Fibroblast of villous mesenchyme (primary cell): ENCODE measurements around the gene CNGA1. TPM values are rescaled to one million over a fixed set of nuclear protein-coding genes. Genes with fewer than 3 reads are reported as not detected.

Source experiments
- DNase-seq: peaks from one replicate; pipeline ENCODE4 v3.0.0-alpha.2; 2010; ENCODE audit warnings: low read depth
- H3K4me3 ChIP-seq: 2 replicates; pipeline ENCODE4 v1.5.1; 2011; ENCODE audit warnings: low read depth, mild to moderate bottlenecking, low read length
- CTCF ChIP-seq: IDR thresholded peaks from 2 replicates; pipeline ENCODE4 v1.5.1; 2012; ENCODE audit warnings: low read depth, mild to moderate bottlenecking, low read length; ENCODE audit not compliant: insufficient read depth
- total RNA-seq: library from RNA; depleted of rRNA; stranded (reverse); fragments of >200 nt; gene quantifications from 2 replicates; pipeline ENCODE4 v1.2.3, GENCODE V29; 2012

The CNGA1 gene
- total RNA-seq, 1 donor: under 0.01 TPM

GRCh38 chr4:48022192-48022799 is 5.8 kb upstream of the CNGA1 start:
- DNase-seq: peak; percentile 14
- no peak for TF ChIP-seq CTCF
- no peak overlapping the region for H3K4me3 ChIP-seq

- no peak for DNase-seq
- TF ChIP-seq CTCF: no peak
- H3K4me3 ChIP-seq: no peak overlapping the region
These were observed 4.6 kb upstream of the CNGA1 start for GRCh38 chr4:48021100-48021499.

GRCh38 chr4:48018112-48018511 is 1.6 kb upstream of the CNGA1 start:
- TF ChIP-seq CTCF: no peak
- DNase-seq: no peak

GRCh38 chr4:48017108-48017571 is 659 bp upstream of the CNGA1 start:
- H3K4me3 ChIP-seq: peak overlapping the region; percentile 66
- DNase-seq: peak; percentile 61
- no peak for TF ChIP-seq CTCF

More at GRCh38 chr4:48018112-48018511, 1.6 kb upstream of the CNGA1 start:
- no peak overlapping the region for H3K4me3 ChIP-seq

GRCh38 chr4:48015678-48016077 is 803 bp downstream of the CNGA1 start:
- no peak for TF ChIP-seq CTCF
- DNase-seq: no peak
- H3K4me3 ChIP-seq: no peak overlapping the region

GRCh38 chr4:48015216-48015615 is 1.3 kb downstream of the CNGA1 start:
- no peak for TF ChIP-seq CTCF
- no peak overlapping the region for H3K4me3 ChIP-seq
- no peak for DNase-seq

GRCh38 chr4:48012824-48013223 is 3.7 kb downstream of the CNGA1 start:
- TF ChIP-seq CTCF: no peak
- no peak for DNase-seq
- no peak overlapping the region for H3K4me3 ChIP-seq
